Measurements from ENCODE around the gene TACC3.

TACC3 gene

GRCh38 chr4:1746919-1747602 is 25.7 kb downstream of the TACC3 start:
- no peak for DNase-seq (ENCODE audit: low spot score)

- no peak for DNase-seq (ENCODE audit: low spot score)
Measured at GRCh38 chr4:1747603-1747967, 26.3 kb downstream of the TACC3 start.

GRCh38 chr4:1748465-1748995 is 27.2 kb downstream of the TACC3 start:
- no peak for DNase-seq (ENCODE audit: low spot score)

- DNase-seq (ENCODE audit: low spot score), result no peak
Measured at GRCh38 chr4:1749370-1749769, 28.0 kb downstream of the TACC3 start.

- no peak for DNase-seq (ENCODE audit: low spot score)
Measured at GRCh38 chr4:1749826-1750225, 28.5 kb downstream of the TACC3 start.

GRCh38 chr4:1750381-1751154 is 29.2 kb downstream of the TACC3 start:
- DNase-seq (ENCODE audit: low spot score), result no peak

GRCh38 chr4:1751155-1751918 is 30.0 kb downstream of the TACC3 start:
- no peak for DNase-seq (ENCODE audit: low spot score)

GRCh38 chr4:1751919-1752283 is 30.6 kb downstream of the TACC3 start:
- DNase-seq (ENCODE audit: low spot score), result no peak

GRCh38 chr4:1752284-1753041 is 31.1 kb downstream of the TACC3 start:
- DNase-seq (ENCODE audit: low spot score), result no peak

GRCh38 chr4:1753294-1753696 is 32.0 kb downstream of the TACC3 start:
- no peak for DNase-seq (ENCODE audit: low spot score)

GRCh38 chr4:1753697-1754311 is 32.5 kb downstream of the TACC3 start:
- no peak for DNase-seq (ENCODE audit: low spot score)

- DNase-seq (ENCODE audit: low spot score), result no peak
Measured at GRCh38 chr4:1754336-1754735, 33.0 kb downstream of the TACC3 start.

GRCh38 chr4:1755297-1755696 is 34.0 kb downstream of the TACC3 start:
- no peak for DNase-seq (ENCODE audit: low spot score)

- no peak for DNase-seq (ENCODE audit: low spot score)
Measured at GRCh38 chr4:1756079-1756478, 34.8 kb downstream of the TACC3 start.

GRCh38 chr4:1756893-1757779 is 35.8 kb downstream of the TACC3 start:
- DNase-seq (ENCODE audit: low spot score), result no peak

- no peak for DNase-seq (ENCODE audit: low spot score)
Measured at GRCh38 chr4:1757836-1758235, 36.5 kb downstream of the TACC3 start.

- DNase-seq (ENCODE audit: low spot score), result no peak
Measured at GRCh38 chr4:1758306-1759121, 37.2 kb downstream of the TACC3 start.

GRCh38 chr4:1759170-1759817 is 38.0 kb downstream of the TACC3 start:
- DNase-seq (ENCODE audit: low spot score), result no peak

- no peak for DNase-seq (ENCODE audit: low spot score)
Measured at GRCh38 chr4:1759818-1760223, 38.5 kb downstream of the TACC3 start.

All from putamen (tissue), 1 donor.